Upper lobe of left lung (tissue), 6 donors: ENCODE data around the gene HHIPL2. TPM values are rescaled to one million over a fixed set of nuclear protein-coding genes. Genes with fewer than 3 reads are reported as not detected.

Experiments used
- ATAC-seq, 2 donors: fragments of 200-7000 bp; cut with Tn5 transposase; one replicate each; pipeline ENCODE4 v1.9.1; 2022; ENCODE audit warnings: mild to moderate bottlenecking in 2 of 2, moderate library complexity in 2 of 2; ENCODE audit not compliant: low FRiP score in 2 of 2
- DNase-seq, 2 donors: peaks; one replicate each; pipeline ENCODE4 v3.0.0-alpha.2; 2019 to 2020
- H3K27ac ChIP-seq, 4 donors: fragments of 200-600 bp; sonication (generic); one replicate each; pipeline ENCODE4 v1.5.1; 2016 to 2019
- H3K27me3 ChIP-seq, 4 donors: fragments of 200-600 bp; sonication (generic); one replicate each; pipeline ENCODE4 v1.5.1; 2017 to 2019
- H3K36me3 ChIP-seq, 4 donors: fragments of 200-600 bp; sonication (generic); one replicate each; pipeline ENCODE4 v1.5.1; 2016 to 2019
- H3K4me1 ChIP-seq, 4 donors: fragments of 200-600 bp; sonication (generic); one replicate each; pipeline ENCODE4 v1.5.1; 2018 to 2019
- H3K4me3 ChIP-seq, 4 donors: fragments of 200-600 bp; sonication (generic); one replicate each; pipeline ENCODE4 v1.5.1; 2017 to 2019; ENCODE audit warnings: mild to moderate bottlenecking in 2 of 4, moderate library complexity in 1 of 4
- H3K9me3 ChIP-seq, 4 donors: fragments of 200-600 bp; sonication (generic); one replicate each; pipeline ENCODE4 v1.5.1; 2018 to 2019
- EP300 ChIP-seq, 4 donors: sonication (generic); formaldehyde crosslinking; IDR thresholded peaks; one replicate each; pipeline ENCODE4 v1.5.1; 2017; ENCODE audit warnings: antibody characterized with exemption in 4 of 4, control low read depth in 2 of 4
- POLR2A ChIP-seq, 4 donors: fragments of 450-650 bp; IDR thresholded peaks; one replicate each; pipeline ENCODE4 v1.5.1; 2016 to 2017; ENCODE audit warnings: antibody characterized with exemption in 4 of 4, mild to moderate bottlenecking in 2 of 4
- POLR2AphosphoS5 ChIP-seq, 2 donors: sonication (generic); formaldehyde crosslinking; IDR thresholded peaks; one replicate each; pipeline ENCODE4 v1.5.1; 2017; ENCODE audit warnings: antibody characterized with exemption in 2 of 2
- WGBS, 2 donors: methylation state at CpG; one replicate each; pipeline ENCODE4 v1.1.5; 2017 to 2018; 5-methylcytosine and 5-hydroxymethylcytosine counted together
- total RNA-seq, 6 donors: library from RNA; depleted of rRNA in 4 of 6; stranded (reverse); fragments of >200 nt in 4 of 6; gene quantifications; one replicate each; pipeline versions ENCODE4 v1.1.0 to v1.2.1, GENCODE V29; 2016 to 2021
- TF ChIP-seq, protein P1 (sequence below), 6 experiments: fragments of 450-650 bp in 4 of 6; fragments of 200-600 bp in 2 of 6; sonication (generic) in 2 of 6; IDR thresholded peaks; one replicate each; pipeline ENCODE4 v1.5.1; 2016 to 2019; ENCODE audit warnings: antibody characterized with exemption in 6 of 6
- donor health status: DM: no; HTN: no; CAD: no; lungs with moderate emphysema.
- donor health status: DM: no; HTN: yes; CAD: no; lungs with severe emphysema.

Gene HHIPL2
- total RNA-seq, 6 donors from 2014 or later, result 0.22 to 1.0 (median 0.76) TPM; not detected in 3

DNA sequence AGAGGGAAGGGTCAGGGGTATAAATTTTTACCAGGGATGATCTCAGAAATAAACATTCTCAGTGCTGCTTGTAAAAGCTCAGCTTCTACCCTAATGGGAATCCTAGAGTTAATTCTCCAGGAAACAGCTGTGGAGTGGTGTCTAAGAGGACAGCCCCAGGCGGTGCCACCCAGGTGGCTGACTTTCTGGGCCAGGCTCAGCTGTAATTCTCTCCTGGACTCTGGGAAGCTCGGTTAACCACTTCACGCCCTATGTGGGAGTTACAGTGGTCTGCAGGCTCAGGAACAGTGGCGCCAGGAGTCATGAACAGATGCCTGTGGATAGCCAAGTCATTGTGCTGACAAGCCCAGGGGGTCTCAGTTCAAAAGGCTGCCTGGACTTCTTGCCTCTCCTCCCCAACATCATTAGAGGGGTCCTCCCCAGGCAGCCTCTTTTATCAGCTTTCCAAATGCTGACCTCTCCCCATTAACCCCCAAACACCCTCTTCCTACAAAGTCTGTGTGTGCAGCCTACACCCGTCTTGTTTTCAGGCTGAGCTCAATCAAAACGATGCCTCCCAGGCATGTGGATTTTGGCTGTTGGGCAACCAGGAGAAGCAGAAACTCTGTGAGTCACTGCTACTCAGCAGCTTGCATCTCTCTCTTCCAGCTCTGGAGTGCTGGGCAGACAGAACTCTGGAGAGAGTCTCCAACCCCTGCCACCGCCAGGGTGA is 1.2 kb downstream of the HHIPL2 start:
- H3K4me1 ChIP-seq, result peaks cover 0 to 4% (median 0%) of the 10 kb centered on the region in 4 donors
- no peak for TF ChIP-seq EP300 (IDR thresholded peaks at IDR 0.05)
- TF ChIP-seq POLR2AphosphoS5 (IDR thresholded peaks at IDR 0.05), result no peak
- TF ChIP-seq, protein P1, sequence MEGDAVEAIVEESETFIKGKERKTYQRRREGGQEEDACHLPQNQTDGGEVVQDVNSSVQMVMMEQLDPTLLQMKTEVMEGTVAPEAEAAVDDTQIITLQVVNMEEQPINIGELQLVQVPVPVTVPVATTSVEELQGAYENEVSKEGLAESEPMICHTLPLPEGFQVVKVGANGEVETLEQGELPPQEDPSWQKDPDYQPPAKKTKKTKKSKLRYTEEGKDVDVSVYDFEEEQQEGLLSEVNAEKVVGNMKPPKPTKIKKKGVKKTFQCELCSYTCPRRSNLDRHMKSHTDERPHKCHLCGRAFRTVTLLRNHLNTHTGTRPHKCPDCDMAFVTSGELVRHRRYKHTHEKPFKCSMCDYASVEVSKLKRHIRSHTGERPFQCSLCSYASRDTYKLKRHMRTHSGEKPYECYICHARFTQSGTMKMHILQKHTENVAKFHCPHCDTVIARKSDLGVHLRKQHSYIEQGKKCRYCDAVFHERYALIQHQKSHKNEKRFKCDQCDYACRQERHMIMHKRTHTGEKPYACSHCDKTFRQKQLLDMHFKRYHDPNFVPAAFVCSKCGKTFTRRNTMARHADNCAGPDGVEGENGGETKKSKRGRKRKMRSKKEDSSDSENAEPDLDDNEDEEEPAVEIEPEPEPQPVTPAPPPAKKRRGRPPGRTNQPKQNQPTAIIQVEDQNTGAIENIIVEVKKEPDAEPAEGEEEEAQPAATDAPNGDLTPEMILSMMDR (IDR thresholded peaks at IDR 0.05), result no peak
- TF ChIP-seq POLR2A (IDR thresholded peaks at IDR 0.05), result no peak
- H3K27me3 ChIP-seq, result no peaks in the 10 kb centered on the region
- ATAC-seq (peak; percentile 34 to 65), DNase-seq (peak in 1 of 2 donors; percentile 9)
- no peak overlapping the region for H3K27ac ChIP-seq
- H3K9me3 ChIP-seq, result no peaks in the 10 kb centered on the region
- H3K4me3 ChIP-seq, result no peak overlapping the region
- H3K36me3 ChIP-seq, result no peaks in the 10 kb centered on the region
- 23 to 30% methylated on average over 5 to 7 of the region's 7 CpGs for WGBS, 2 donors

DNA sequence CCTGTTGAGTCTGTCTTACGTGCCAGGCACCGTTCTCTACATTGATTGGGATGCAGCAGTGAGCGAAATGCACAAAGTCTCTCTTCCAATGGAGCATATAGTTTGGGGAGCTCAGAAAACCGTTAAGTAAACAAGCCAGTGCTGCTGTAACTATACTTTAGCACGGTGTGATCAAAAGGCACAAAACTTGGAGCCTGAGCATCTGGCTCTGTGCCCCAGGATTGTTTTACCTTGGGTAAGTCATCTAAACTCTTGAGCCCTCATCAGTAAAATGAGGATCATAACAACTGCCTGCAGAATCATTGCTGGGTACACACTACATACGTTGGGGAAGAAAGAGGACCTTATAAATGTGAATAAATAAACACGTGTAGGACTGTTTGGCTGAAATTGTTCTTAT is 1.8 kb downstream of the HHIPL2 start:
- Histone ChIP-seq H3K27me3 (no peaks in the 10 kb centered on the region), H3K27ac (no peak overlapping the region), H3K9me3 (no peaks in the 10 kb centered on the region), H3K4me1 (peaks cover 0 to 4% (median 0%) of the 10 kb centered on the region in 4 donors), H3K4me3 (no peak overlapping the region), H3K36me3 (no peaks in the 10 kb centered on the region)
- ATAC-seq, result no peak
- WGBS, 2 donors, result 55 to 59% methylated on average over 7 of the region's 7 CpGs
- no peak for DNase-seq
- TF ChIP-seq POLR2A (IDR thresholded peaks at IDR 0.05), result no peak
- TF ChIP-seq, protein P1 (IDR thresholded peaks at IDR 0.05), result no peak

DNA sequence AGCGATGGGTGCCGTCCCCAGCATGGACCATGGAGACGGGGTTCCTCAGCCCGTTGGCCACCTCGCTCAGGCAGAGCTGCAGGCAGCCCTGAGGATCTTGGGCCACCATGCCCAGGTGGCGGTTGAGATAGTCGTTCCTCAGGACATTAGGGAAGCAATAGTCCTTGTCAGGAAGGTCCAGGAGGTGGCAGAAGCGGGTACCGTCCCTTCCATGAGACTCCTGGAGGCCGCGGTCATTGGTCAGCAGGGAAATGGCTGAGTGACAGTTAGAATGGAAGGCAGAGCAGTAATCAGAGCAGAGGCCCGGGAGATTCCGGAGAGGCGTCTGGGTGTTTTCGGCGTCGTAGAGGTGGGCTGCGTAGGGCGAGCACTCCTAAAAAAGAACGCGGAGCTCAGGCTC is 4.1 kb downstream of the HHIPL2 start:
- peak in 1 of 2 donors; percentile 38 for DNase-seq
- no peak overlapping the region for H3K4me3 ChIP-seq
- H3K27me3 ChIP-seq, result no peaks in the 10 kb centered on the region
- TF ChIP-seq POLR2A (IDR thresholded peaks at IDR 0.05) (no peak), POLR2AphosphoS5 (IDR thresholded peaks at IDR 0.05) (no peak), EP300 (IDR thresholded peaks at IDR 0.05) (no peak)
- TF ChIP-seq, protein P1 (IDR thresholded peaks at IDR 0.05), result no peak
- H3K27ac ChIP-seq, result no peak overlapping the region
- peaks cover 0 to 4% (median 0%) of the 10 kb centered on the region in 4 donors for H3K4me1 ChIP-seq
- WGBS, 2 donors, result 91 to 95% methylated on average over 15 to 20 of the region's 21 CpGs
- ATAC-seq, result no peak
- H3K36me3 ChIP-seq, result no peaks in the 10 kb centered on the region
- H3K9me3 ChIP-seq, result no peaks in the 10 kb centered on the region

DNA sequence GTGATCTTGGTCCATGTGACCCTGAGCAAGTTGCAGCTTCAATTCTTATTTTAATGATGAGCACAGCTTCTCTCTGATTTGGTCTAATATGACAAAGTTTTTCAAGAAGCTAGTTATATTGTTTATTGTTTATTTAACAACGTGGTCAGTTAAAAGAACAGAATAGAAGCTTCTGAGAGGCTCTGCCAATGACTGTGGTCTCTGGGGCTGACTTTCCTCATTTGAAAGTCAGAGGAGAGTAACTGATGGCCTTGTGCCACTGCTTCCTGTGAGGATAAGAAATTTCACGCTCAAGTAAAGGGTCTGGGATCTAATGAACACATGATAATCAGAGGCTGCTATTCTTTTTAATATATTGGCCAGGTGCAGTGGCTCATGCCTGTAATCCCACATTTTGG is 7.3 kb downstream of the HHIPL2 start:
- no peak overlapping the region for H3K27ac ChIP-seq
- 43 to 53% methylated on average over 2 of the region's 2 CpGs for WGBS, 2 donors

More for the DNA sequence above, 7.3 kb downstream of the HHIPL2 start:
- TF ChIP-seq EP300 (IDR thresholded peaks at IDR 0.05), result no peak
- TF ChIP-seq, protein P1 (IDR thresholded peaks at IDR 0.05), result no peak
- no peak for TF ChIP-seq POLR2A (IDR thresholded peaks at IDR 0.05)
- no peak for TF ChIP-seq POLR2AphosphoS5 (IDR thresholded peaks at IDR 0.05)
- no peaks in the 10 kb centered on the region for H3K9me3 ChIP-seq
- H3K27me3 ChIP-seq, result no peaks in the 10 kb centered on the region
- H3K4me3 ChIP-seq, result no peak overlapping the region
- DNase-seq (no peak), ATAC-seq (no peak)
- H3K36me3 ChIP-seq, result no peaks in the 10 kb centered on the region
- H3K4me1 ChIP-seq, result no peaks in the 10 kb centered on the region
